CD4-positive, alpha-beta T cell treated with Interleukin-15 for 4 hours (primary cell): ENCODE measurements around the gene RBM43.
"Not testable (repeated sequence)": the region's sequence is repeated elsewhere in the genome, so short reads cannot be mapped to it uniquely, and the experiment has no call there.

Experiments used
- DNase-seq: peaks from one replicate; pipeline ENCODE4 v3.0.0-alpha.2; 2020; ENCODE audit warnings: low spot score

RBM43 gene

DNA sequence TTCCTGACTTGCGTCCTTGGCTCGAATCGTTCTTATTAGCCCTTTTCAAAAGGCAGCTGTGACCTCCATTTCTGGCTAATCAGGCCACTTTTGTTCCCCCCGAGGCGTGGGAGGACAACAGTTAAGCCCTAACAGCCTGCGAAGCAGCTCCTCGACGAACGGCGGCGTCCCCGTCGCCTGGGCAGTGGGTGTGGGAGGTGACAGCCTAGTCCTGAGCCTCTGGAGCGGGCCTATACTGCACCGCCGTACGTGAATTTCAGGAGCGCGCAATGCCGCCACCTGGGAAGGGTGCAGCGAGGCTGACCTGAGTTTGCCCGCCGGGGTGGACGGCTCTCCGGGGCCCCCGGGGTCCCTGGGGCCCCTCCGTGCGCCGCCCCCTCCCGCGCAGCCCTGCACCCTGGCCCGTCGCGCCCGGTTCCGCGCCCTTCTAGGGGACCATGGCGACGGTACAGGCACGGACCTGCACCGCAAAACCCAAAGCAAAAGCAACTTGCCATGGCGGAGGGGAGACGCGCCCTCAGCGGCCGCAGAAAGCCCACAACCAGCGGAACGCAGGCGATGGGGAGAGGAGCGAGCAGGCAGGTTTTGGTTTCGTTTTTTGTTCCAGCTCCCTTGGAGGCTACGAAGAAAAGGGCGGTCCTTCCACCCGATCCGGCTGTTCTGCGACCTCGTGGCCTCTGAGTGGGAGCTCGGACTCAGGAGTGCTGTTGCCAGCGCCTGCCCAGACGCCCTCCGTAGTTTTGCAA is at the start of gene RBM43:
RBM43 (minus strand) TSS at position 633 of the 746 bp plus-strand sequence; CDS start at position 497, 136 bp downstream.
- DNase-seq, result peak; percentile 87

DNA sequence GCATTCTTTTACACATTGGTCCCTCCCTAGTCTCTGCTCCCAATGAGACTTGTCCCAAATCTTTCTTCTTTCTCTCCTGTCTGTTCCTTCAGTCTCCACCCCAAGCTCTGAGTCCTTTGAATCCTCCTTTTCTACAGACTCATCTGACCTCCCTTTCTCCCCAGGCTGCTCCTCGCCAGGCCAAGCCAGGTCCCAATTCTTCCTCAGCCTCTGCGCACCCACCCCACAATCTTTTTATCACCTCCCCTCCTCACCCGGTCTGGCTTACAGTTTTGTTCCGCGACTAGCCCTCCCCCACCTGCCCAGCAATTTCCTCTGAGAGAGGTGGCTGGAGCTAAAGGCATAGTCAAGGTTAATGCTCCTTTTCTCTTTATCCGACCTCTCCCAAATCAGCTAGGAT is 48.6 kb upstream of the RBM43 start:
- not testable (repeated sequence) for DNase-seq

DNA sequence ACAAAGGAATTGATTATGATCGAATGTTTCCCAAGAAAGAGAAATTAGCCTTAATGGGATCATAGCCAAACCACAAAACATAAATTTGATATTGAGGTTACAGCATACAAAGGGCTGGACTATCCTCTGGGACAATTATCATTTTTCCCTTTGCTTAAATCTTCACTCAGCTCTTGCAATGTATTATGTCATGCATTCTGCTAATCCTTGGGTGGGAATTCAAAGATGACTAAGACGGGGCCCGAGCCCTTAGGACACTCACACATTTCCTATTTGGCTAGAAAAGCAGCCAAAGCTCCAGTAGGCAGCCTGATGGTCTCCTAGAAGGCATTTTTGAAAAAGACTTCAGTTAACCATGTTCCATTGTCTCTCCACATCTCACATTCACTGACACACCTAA is 45.0 kb upstream of the RBM43 start:
- no peak for DNase-seq

DNA sequence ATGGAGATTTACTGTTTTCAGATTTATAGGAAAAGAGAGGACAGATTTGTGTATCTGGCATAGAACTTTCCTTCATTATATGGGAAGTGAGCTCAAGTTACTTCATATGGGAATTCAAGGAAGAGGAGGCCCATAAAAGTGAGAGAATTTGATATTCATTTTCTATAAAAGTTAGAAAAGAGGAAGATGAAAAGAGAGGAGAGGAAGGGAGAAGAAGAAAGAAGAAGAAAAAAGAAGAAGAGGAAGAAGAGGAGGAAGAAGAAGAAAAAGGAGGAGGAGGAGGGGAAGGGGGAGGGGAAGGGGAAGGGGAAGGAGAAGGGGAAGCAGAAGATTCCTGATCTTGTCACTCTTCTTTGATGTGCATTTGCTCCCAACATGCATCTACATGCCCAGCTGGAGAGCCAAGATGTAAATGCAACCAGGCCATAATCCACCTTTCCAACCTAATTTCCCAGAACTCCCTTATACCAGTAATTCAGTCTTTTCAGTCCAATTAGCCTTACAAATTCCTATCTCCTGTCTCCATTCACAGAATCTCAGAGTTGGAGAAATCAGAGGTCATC is 43.5 kb upstream of the RBM43 start:
- no peak for DNase-seq

DNA sequence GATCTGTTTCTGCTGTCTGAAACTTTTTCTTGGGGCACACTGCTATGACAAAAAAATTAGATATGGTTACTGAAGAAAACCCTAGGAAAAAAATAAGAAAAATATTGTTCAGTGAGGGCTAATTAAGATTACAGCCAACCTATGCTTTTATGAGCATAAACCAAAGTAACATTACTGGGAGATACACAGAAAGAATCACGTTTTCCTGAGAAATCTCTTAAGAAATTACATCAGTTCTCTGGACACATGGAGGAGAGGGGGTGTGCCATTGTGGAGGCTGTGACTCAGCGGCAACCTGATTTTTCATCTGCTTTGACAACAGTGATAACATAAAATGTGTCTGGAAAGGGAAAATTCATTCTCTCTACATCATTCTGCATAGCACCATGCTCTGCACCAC is 41.2 kb upstream of the RBM43 start:
- DNase-seq, result no peak

DNA sequence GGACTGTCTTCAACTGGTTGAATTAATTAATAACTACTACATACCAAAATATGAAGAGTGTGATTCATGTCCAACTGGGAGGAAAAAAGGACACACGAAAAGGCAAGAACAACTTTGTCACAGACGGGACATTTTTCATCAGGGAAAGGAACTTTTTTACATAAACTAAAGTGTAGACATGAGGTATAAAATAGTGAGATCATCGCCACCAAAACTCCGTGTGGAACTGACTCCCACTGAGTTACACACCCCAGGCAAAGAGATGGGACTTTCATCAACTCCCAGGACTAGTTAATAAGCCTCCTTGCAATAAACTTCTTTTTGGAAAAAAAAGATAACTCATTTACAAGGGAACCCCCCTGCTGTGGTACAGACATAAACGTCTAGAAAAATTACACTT is 40.7 kb upstream of the RBM43 start:
- no peak for DNase-seq

DNA sequence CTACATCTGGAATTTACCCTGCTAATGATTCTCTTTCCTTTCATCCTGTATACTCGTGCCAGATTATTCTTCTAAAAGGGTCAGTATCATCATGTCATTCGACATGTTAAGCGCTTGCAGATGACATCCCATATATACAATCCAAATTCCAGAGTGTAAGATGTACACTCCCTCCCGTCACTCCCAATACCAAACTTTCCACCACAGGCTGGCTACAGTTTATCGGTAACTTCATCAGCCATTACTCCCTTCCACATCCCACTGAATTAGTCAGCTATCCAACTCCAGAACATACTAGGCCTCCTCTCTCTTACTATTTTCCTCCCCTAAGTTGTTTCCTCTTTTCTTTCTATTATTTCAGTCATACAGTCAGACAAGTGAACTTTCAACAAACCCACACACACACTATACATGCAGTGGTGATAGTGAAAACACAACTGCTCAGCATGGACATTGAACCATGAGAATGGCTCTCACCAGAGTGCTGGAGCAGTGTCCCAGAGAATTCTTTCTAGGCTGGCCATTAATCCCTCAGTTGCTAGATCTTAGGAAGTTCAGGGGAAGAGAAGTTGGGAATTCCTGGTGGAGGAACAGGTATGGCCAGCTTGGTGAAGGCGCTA is 38.4 kb upstream of the RBM43 start:
- DNase-seq, result no peak

DNA sequence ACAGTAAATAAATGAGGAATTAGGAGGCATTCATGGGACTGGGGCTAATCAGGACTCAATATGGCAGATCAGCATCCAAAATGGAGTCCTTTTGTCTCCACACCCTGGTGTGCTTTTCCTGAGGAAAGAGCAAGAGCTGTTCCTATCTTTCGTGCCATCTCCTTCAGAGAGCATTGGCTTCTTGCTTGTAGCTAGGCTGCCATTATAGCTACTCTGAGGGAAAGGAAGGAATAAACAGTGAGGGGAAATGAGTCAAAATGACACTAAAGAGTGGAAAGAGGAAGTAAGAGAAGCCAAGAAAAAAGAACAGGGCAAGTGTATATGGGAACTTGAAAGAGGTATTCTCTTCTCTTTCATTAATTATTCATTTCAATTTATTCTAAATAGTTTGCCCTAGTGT is 36.2 kb upstream of the RBM43 start:
- no peak for DNase-seq

DNA sequence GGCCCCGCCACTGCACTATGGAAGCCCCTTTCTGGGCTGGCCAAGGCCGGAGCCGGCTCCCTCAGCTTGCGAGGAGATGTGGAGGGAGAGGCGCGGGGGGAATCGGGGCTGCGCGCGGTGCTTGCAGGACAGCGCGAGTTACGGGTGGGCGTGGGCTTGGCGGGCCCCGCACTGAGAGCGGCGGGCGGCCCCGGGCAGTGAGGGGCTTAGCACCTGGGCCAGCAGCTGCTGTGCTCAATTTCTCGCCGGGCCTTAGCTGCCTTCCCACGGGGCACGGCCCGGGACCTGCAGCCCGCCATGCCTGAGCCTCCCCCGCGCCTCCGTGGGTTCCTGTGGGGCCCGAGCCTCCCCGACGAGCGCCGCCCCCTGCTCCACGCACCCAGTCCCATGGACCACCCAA is 34.3 kb upstream of the RBM43 start:
- DNase-seq, result not testable (repeated sequence)

DNA sequence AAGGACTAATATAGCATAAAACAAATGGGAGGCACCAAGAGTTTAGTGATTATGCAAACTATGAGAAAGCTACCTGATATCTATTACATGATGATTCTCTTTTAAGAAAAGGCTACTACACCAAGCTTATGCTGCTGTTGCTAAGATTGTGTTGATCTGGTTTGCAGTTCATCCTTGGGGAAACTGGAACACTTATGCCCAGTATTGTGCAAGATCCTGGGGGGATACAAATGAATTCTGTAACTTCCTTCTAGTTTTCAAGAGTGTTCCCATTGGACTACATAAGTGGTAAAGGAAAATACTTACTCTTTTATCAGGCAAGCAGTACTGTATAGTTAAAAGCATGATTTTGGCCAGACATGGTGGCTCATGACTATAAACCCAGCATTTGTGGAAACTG is 30.9 kb upstream of the RBM43 start:
- DNase-seq, result no peak

DNA sequence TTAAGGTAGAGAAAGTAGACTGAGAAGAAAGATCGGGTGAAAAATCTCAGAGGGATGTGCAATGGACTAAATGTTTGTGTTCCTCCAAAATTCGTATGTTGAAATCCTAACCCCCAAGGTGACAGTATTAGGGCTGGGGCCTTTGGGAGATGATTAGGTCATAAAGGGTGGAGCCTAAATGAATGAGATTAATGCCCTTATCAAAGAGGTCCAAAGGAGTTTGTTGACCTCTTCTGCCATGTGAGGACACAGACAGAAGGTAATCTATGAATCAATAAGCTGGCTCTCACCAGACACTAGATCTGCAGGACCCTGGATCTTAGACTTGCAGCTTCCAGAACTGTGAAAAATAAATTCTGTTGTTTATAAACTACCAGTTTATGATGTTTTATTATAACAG is 30.5 kb upstream of the RBM43 start:
- DNase-seq, result no peak

DNA sequence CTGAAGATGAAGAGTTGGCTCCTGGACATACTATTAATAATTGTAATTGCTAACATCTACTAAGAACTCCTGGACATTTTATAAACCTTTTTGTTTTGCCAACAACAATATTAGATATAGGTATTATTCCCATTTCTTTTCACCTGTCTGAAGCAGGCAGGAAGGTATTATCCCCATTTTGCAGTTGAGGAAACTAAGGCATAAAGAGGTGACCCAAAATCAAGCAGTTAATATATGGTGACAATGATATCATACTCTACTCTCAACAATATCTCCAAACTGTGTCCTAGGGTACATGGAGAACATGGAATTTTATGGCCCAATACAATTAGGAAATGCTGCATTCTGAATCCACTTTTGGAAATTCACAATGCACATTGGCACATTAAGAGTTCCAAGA is 29.6 kb upstream of the RBM43 start:
- no peak for DNase-seq

DNA sequence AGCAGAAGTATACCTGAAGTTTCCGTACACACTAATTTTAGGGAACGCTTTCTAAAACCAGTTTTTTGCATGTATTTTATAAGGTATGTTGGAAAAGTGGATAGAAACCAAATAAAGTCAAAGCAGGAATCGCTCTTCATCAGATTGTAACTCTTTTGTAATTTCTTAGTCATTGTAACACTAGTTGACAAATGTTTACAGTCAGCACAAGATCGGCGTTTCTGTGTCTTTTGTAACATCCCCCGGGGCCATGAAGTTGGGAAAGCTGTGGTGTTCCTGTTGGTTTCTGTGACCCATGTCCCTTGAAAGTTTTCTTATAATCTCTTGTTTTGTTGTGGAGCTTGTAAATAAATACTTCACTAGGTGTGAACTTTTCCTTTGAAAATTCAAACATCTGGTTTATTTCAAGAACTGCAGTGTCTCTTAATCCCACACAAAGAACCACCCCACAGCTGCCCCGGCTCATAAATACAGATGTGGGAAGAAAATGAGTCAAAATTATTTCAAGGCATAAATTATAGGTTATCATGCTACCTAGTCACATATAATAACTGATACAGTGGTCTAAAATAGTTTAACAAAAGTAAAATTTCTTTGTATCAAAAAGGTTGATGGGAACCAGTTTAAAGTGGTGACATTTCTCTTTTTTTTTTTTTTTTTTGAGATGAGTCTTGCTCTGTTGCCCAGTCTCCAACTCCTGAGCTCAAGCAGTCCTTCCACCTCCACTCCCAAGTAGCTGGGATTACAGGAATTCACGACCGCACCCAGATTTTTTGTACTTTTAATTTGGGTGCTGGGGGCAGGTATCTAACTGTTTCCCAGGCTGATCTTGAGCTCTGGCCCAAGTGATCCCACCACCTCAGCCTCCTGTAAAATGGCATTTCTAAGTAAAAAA is 28.6 kb upstream of the RBM43 start:
- no peak for DNase-seq

DNA sequence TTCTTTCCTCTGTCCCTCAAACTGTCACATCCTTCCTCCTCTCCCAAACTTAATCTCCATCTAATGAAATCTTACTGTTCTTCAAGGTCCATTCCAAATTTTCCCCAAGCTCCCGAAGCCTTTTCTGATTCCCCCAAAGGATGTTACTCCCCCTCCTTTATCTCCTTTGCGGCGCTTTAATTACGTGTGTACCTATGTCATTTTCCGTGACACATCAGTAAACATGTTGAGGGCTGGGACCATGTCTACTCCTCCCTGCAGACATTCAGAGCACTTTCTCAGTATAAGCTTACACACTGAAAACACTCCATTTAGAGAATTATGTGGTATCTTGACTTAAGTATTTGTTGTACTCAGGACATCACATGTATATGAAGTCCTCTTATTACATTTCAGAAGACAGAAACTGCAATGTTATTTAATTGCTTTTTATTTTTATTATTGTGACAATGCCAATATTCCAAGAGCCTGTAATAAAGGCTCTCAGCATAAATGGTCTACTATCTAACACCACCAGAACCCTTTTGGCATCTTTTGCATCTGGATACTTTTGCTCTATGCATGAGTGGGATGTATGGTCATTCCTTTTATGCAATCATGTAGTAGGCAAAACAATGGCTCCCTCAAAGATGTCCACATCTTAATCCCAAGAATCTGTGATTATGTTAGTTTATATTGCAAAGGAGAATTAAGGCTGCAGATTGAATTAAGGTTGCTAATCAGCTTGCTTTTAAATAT is 26.0 kb upstream of the RBM43 start:
- no peak for DNase-seq

DNA sequence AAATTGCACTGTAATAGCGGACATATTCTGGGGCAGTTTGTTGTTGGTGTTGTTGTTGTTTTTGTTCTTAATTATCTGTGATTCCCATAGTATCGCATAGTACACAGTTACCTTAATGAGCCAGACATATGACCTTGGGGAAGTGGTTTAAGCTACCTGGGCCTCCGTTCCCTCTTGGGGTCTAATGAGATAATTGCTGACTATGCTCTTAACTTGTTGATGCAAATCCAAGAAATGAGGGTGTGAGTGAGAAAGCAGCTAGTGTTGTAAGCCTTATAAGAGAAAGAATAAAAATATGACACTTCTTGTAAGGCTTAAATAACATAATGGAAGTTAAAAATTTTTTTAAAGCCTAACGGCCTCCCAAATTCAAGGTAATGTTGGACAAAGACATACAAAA is 20.7 kb upstream of the RBM43 start:
- DNase-seq, result no peak

DNA sequence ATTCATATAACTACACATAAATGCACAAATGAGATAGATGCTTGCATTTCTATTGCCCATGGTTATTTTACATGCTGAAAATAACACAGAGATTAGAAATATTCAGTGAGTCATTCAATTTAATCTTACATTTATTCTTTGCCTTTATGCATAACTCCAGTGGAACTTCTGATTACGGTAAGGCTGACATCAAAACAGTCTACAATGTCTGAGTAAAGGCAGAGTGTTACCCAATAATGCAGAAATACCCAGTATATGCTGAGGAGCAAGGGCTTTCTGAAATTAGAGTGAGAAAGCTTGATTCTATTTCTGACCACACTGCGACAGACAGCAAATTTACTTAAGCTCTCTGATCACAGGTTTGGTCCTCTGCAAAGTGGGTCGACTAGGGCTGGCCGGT is 18.6 kb upstream of the RBM43 start:
- DNase-seq, result no peak

DNA sequence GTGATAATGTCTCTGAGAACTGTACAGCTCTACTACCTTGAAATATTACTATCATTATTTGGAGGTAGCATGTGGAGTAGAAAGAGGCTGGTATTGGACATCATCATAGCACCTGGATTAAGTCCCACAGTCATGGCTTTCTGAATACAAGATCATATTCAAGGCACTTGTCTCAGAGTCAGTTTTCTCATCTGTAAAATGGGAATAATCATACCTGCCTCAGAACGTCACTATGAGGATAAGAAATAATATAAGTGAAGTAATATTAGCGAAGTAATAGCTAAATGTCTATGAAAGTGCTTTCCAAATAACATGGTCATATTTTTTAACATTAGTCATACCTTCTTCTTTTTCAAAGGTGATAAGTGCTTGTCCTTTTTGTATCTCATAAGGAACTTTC is 16.8 kb upstream of the RBM43 start:
- DNase-seq, result no peak

DNA sequence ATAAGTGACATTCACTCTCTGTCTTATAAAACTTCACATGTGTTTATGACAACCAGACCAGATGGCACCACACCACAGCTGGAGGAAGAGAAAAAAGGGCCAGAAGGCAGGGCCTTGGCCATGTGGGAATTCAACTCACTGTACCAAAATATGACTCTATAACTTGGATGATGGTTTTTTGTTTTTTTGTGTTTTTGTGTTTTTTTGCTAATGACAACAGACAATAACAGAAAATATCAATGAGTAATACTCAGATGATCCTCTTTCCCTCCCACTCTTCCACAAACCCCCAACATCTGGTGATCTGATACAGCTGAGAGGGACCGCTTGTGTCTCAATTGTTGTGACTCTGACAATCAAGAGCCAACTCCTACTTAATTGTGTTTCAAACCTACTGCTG is 15.4 kb upstream of the RBM43 start:
- no peak for DNase-seq

DNA sequence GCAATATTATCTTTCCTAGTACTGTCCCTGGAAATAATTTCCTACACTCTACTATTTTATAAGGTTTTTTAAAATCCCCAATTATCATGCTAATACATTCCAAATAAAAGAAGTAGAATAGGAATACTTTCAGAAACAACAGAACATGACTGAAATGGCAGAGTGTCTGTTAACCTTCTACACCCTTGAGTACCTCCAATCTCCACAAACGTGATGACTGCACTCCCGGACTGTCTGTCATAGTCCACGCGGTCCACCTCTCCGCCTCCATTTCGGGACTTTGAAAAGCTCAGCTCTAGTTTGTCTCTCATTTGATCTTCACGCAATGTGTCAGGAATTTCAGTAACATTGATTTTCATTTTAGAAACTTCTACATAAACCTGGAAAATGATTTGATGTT is 13.6 kb upstream of the RBM43 start:
- no peak for DNase-seq

DNA sequence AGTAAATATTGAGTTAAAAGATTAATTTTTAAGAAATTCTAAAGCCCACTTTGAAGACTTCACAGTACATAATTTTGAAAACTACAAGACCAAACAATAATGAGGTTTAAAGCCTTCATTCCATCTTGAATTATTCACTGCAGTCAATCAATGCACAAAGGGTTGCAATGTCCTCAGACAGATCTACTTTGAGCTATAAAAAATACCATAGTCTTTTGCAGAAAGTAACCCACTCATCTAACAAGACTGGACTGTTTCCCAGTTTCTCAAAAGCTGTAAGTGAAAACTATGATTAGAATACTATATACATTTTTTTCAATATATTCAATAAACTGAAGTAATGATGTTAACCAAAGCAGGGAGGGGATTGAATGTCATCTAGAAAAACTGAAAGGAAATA is 10.2 kb upstream of the RBM43 start:
- no peak for DNase-seq

DNA sequence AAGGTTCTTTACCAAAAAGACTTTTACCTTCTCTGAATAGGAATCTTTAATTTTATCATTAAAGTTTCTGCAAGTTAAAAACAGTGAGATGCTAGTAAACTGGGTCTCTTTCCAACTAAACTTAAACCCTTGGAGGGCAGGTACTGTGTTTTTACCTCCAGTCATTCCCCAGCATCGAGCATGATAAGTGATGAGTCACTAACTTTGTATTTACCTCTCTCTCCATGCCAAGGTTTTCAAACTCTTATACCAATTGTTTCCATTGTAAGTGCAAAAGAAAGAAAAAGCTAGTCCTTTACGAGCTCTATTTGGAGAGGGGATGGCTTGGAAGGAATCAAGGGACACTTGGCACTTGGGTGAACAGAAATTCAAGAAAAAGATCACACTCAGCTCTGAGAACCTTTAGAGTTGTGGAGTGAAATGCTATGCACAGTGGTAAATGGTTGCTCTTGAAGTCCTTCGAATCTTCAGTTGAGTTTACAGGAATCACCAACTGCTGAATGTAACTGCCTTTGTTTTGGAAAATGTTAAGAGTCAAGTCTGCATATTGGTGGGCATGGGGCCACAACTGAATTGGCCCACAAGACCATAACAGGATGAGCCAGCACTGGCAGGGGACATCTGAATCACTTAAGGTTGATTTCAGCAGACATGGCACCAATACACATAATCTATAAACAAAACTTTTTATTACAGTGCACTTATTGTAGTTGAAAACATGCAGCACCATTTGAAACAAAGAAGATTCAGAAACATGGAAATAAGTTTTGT is 8.3 kb upstream of the RBM43 start:
- DNase-seq, result no peak
